Activated CD4-positive, alpha-beta T cell treated with anti-CD3 and anti-CD28 coated beads, Interleukin-2, amount 50 U/mL, for 48 hours (primary cell): Measurements from ENCODE around the gene USP9Y.

Experiments used
- DNase-seq, 2 experiments: peaks; one replicate each; pipeline ENCODE4 v3.0.0-alpha.2; 2020

Gene USP9Y

GRCh38 chrY:12793999-12794398 is 93.0 kb downstream of the USP9Y start:
- no peak for DNase-seq

GRCh38 chrY:12808046-12808445 is 107.0 kb downstream of the USP9Y start:
- DNase-seq, result no peak

GRCh38 chrY:12809034-12809433 is 108.0 kb downstream of the USP9Y start:
- DNase-seq, result no peak

DNA sequence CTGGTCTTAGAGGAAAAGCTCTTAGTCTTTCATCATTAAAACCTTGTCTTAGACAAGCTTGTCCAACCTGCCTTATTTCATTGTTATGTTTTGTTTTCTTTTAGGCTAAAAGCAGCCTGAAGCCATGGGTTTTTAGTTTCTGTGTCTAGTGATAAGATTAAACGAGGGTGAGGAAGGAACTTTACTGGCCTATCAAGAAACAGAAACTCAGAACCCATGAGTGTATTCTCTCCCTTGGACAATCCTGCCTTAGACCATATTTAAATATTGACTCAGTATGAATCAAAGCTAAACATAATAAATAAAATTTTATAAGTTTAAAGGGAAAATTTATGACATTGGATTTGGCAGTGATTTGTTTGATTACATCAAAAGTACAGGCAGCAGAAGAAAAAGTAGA is 122.4 kb downstream of the USP9Y start:
- no peak for DNase-seq

DNA sequence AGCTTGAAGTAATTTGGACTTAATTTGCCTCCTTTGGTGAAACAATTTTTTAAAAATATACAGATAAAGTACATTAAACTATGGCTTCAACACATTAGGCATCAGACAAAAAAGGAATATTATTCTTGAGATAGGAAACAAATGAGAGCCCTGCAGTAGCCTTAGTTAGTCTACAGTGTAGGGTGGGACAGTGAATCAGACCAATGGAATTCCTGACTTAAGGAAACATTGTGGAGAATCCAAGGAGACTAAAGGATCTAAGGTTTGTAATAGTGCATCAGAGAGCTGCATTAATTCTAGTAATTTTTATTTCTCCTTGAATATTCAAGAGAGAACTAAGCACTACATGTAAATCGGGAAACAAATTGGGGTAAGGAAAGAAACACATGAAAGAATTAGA is 125.8 kb downstream of the USP9Y start:
- DNase-seq, result no peak

- no peak for DNase-seq
Measured at GRCh38 chrY:12833284-12833683, 132.3 kb downstream of the USP9Y start.

DNA sequence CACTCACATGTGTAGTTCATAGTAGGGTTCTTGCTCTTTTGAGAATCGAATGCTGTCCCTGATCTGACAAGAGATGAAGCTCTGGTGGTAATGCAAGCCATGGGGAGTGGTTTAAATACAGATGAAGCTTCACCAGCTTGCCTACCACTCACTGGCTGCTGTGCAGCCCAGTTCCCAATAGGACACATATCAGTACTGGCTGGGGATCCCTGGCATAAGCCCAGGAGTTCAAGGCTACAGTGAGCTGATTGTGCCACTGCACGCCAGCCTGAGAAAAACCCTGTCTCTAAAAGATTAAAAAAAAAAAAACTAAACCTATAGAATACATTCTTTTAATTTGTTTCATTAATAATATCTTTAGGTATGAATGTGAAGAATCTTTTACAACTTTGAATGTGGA is 136.5 kb downstream of the USP9Y start:
- no peak for DNase-seq

DNA sequence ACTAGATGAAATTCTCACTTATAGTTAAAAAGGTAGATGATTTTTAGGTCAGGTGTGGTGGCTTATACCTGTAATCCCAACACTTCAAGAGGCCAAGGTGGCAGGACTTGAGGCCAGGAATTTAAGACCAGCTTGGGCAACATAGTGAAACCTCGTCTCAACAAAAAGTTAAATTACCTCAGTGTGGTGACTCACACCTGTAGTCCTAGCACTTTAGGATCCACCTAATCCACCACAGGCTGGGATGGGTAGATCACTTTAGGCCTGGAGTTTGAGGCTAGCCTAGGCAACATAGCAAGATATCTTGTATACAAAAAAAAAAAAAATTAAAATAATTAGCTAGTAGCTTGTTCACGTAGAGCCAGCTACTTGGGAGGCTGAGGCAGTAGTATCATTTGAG is 140.3 kb downstream of the USP9Y start:
- DNase-seq, result no peak

DNA sequence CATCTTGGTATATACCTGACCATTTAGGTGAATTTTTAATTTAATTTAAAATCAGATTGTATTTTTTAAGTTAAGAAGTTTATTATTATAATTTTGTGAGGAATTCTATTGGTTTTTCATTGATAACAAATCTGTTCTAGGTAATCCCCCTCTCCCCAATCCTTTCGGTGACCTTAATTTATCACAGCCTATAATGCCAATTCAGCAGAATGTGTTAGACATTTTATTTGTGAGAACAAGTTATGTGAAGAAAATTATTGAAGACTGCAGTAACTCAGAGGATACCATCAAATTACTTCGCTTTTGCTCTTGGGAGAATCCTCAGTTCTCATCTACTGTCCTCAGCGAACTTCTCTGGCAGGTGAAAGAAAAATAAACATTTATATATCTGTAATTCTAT is 145.8 kb downstream of the USP9Y start:
- DNase-seq, result no peak

- DNase-seq, result no peak
Measured at GRCh38 chrY:12855791-12856275, 154.8 kb downstream of the USP9Y start.

GRCh38 chrY:12867960-12868359 is 166.9 kb downstream of the USP9Y start:
- DNase-seq, result no peak

- no peak for DNase-seq
Measured at GRCh38 chrY:12896973-12897372, 195.9 kb downstream of the USP9Y start.

- DNase-seq, result no peak
Measured at GRCh38 chrY:12898604-12899003, 197.6 kb downstream of the USP9Y start.

DNA sequence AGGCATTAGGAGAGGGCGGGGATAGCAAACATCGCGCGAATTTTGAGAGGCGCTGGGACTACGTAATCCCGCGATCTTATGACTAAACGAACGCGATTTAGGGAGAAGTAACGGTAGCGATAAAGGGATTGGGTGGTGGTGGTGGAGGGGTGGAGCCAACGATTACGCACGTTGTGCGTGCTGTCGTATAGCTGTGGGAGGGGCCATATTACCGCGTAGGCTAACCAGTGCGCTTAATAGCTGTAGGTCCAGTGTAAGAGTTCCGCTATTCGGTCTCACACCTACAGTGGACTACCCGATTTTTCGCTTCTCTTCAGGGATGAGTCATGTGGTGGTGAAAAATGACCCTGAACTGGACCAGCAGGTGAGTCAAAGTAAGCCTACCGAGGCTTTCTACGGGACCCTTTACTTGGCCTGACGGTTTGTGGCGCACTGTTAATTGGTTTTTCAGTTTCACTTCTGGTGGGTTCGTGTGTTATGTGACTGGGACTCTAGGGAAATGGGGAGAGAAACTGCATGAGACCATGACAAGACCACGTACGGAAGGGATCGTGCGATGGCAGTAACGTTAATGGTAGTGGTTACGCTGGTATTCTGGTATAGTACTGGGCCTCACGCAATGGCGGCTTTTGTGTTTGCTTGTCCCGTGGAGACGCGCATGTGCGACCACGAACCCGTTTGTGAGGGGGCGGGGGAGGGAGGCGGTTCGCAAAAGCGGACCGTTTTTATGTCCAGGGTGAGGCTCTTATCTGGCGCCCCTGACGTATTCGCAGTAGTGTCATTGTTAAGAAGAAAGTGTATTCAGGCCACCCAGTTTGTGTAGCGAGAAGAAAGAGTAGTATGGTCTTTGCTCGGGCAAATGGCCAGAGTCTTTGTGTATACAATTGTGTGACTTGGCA is 203.8 kb downstream of the USP9Y start, which contains the start of gene DDX3Y:
Gene DDX3Y, plus strand, starts transcription at position 251 of the 899 bp plus-strand sequence. Its CDS starts 69 bp downstream, at position 320.
- DNase-seq, result peak; percentile 78 to 85

- DNase-seq, result peak; percentile 66 to 75
Measured at GRCh38 chrY:12905517-12905872, 204.5 kb downstream of the USP9Y start.

DNA sequence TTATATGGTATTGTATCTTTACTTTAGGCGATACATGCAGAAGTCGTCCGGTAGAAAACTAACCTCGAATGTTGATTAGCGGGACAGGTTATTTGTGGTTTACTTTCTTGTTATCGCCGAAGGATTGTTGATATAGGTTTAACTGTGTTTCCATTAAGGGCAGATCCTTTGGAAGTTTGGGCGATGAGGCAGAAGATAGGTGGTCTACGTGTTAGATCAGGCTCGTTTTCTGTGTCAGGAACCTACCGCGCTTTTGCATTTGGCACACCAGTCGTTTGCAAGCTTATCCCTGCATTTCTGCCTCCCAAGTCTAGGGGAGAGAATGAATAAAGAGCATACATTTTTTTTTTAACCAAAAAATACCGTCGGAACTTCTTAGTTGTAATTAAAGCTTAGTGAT is 204.9 kb downstream of the USP9Y start:
- peak in 1 of 2 experiments; percentile 9 for DNase-seq
